HEK293 (cell line): ENCODE data around the gene RGS7.

Experiments
- CTCF ChIA-PET: fragments of 350-600 bp; formaldehyde crosslinking; extraction: SDS; loops from one replicate; lab custom pipeline; 2021; ENCODE audit warnings: antibody characterized with exemption; lab: Yijun Ruan, JAX
- POLR2A ChIA-PET: fragments of 300-600 bp; formaldehyde crosslinking; extraction: SDS; loops from one replicate; lab custom pipeline; 2020; ENCODE audit warnings: antibody characterized with exemption, inconsistent platforms; lab: Yijun Ruan, JAX
- H3K27ac ChIP-seq: fragments of 200-500 bp; sonication (Bioruptor generic); 2 replicates; pipeline ENCODE4 v1.5.1; 2014; ENCODE audit warnings: low read depth, low read length, control low read depth, inconsistent platforms; ENCODE audit errors: extremely low read depth
- H3K36me3 ChIP-seq, 2 experiments: fragments of 200-500 bp in 1 of 2; sonication (Bioruptor generic) in 1 of 2; 1 replicate in 1 of 2; 2 replicates in 1 of 2; pipeline ENCODE4 v1.5.1; 2014 to 2017; ENCODE audit warnings: inconsistent platforms in 2 of 2, low read length in 2 of 2; ENCODE audit not compliant: control insufficient read depth in 2 of 2, insufficient read depth in 1 of 2
- H3K4me1 ChIP-seq: fragments of 200-500 bp; sonication (Bioruptor generic); 2 replicates; pipeline ENCODE4 v1.5.1; 2014; ENCODE audit warnings: mild to moderate bottlenecking, low read length, inconsistent platforms; ENCODE audit not compliant: control insufficient read depth, insufficient read depth
- H3K4me3 ChIP-seq: 2 replicates; pipeline ENCODE4 v1.5.1; 2011; ENCODE audit warnings: low read depth, mild to moderate bottlenecking, control low read depth, low read length, moderate library complexity
- H3K9me3 ChIP-seq: fragments of 200-500 bp; sonication (Bioruptor generic); 2 replicates; pipeline ENCODE4 v1.5.1; 2014; ENCODE audit warnings: low read depth, low read length, inconsistent platforms; ENCODE audit not compliant: control insufficient read depth, insufficient read depth
- AEBP2 ChIP-seq: fragments of 450-650 bp; formaldehyde crosslinking; IDR thresholded peaks from 2 replicates; pipeline ENCODE4 v1.5.1; 2016; ENCODE audit warnings: missing biosample characterization, missing genetic modification characterization, borderline replicate concordance
- HIC1 ChIP-seq: fragments of 450-650 bp; formaldehyde crosslinking; IDR thresholded peaks from 2 replicates; pipeline ENCODE4 v1.5.1; 2016; ENCODE audit warnings: missing biosample characterization, missing genetic modification characterization
- PRDM10 ChIP-seq: fragments of 450-650 bp; formaldehyde crosslinking; IDR thresholded peaks from 2 replicates; pipeline ENCODE4 v1.5.1; 2016; ENCODE audit warnings: missing biosample characterization, missing genetic modification characterization
- ZBTB20 ChIP-seq: fragments of 450-650 bp; formaldehyde crosslinking; IDR thresholded peaks from 2 replicates; pipeline ENCODE4 v1.5.1; 2016; ENCODE audit warnings: missing biosample characterization, missing genetic modification characterization
- ZNF121 ChIP-seq: fragments of 450-650 bp; formaldehyde crosslinking; IDR thresholded peaks from 2 replicates; pipeline ENCODE4 v1.5.1; 2016; ENCODE audit warnings: missing biosample characterization, missing genetic modification characterization
- ZNF157 ChIP-seq: fragments of 450-650 bp; formaldehyde crosslinking; IDR thresholded peaks from 2 replicates; pipeline ENCODE4 v1.5.1; 2016; ENCODE audit warnings: missing biosample characterization, missing genetic modification characterization
- ZNF19 ChIP-seq: fragments of 450-650 bp; formaldehyde crosslinking; IDR thresholded peaks from 2 replicates; pipeline ENCODE4; 2016; ENCODE audit warnings: missing biosample characterization, missing genetic modification characterization, low read depth
- ZNF221 ChIP-seq: fragments of 450-650 bp; formaldehyde crosslinking; IDR thresholded peaks from 2 replicates; pipeline ENCODE4 v1.5.1; 2017; ENCODE audit warnings: missing biosample characterization, missing genetic modification characterization, borderline replicate concordance
- ZNF362 ChIP-seq: fragments of 450-650 bp; formaldehyde crosslinking; IDR thresholded peaks from 2 replicates; pipeline ENCODE4 v1.5.1; 2016; ENCODE audit warnings: missing biosample characterization, missing genetic modification characterization
- ZNF548 ChIP-seq: fragments of 450-650 bp; formaldehyde crosslinking; IDR thresholded peaks from 2 replicates; pipeline ENCODE4 v1.5.1; 2016; ENCODE audit warnings: missing biosample characterization, missing genetic modification characterization
- ZNF560 ChIP-seq: fragments of 450-650 bp; formaldehyde crosslinking; IDR thresholded peaks from 2 replicates; pipeline ENCODE4 v1.5.1; 2017; ENCODE audit warnings: missing biosample characterization, missing genetic modification characterization, borderline replicate concordance
- ZNF707 ChIP-seq: fragments of 450-650 bp; formaldehyde crosslinking; IDR thresholded peaks from 2 replicates; pipeline ENCODE4 v1.5.1; 2016; ENCODE audit warnings: missing biosample characterization, missing genetic modification characterization

RGS7 gene

GRCh38 chr1:241332037-241332409 lies 25.0 kb downstream of the RGS7 start:
- POLR2A ChIA-PET = no interaction called here

More at GRCh38 chr1:241332037-241332409, 25.0 kb downstream of the RGS7 start:
- no peaks in the 10 kb centered on the region for H3K36me3 ChIP-seq
- CTCF ChIA-PET = interaction anchor here (1.3 kb wide), 1 partner anchor 16 kb away, joined by 4 read pairs; no protein-coding TSS in a partner anchor
- TF ChIP-seq ZNF157 (tag by site-specific recombination) (no peak), ZNF560 (tag by site-specific recombination) (no peak), ZNF362 (tag by site-specific recombination) (no peak), ZNF121 (tag by site-specific recombination) (no peak), ZNF19 (tag by site-specific recombination) (no peak), PRDM10 (tag by site-specific recombination) (no peak), HIC1 (no peak), ZNF221 (no peak), ZNF548 (tag by site-specific recombination) (no peak), AEBP2 (no peak), ZNF707 (tag by site-specific recombination) (no peak), ZBTB20 (tag by site-specific recombination) (no peak)
- no peak overlapping the region for H3K27ac ChIP-seq
- no peaks in the 10 kb centered on the region for H3K9me3 ChIP-seq
- H3K4me3 ChIP-seq = no peak overlapping the region
- no peaks in the 10 kb centered on the region for H3K4me1 ChIP-seq
